Activated CD4-positive, alpha-beta T cell treated with anti-CD3 and anti-CD28 coated beads for 1 hour (primary cell): ENCODE measurements around the gene EMSY.

Source experiments
- DNase-seq: peaks from one replicate; pipeline ENCODE4 v3.0.0-alpha.2; 2020

The EMSY gene

GRCh38 chr11:76455931-76456330 is 11.1 kb downstream of the EMSY start:
- no peak for DNase-seq

DNA sequence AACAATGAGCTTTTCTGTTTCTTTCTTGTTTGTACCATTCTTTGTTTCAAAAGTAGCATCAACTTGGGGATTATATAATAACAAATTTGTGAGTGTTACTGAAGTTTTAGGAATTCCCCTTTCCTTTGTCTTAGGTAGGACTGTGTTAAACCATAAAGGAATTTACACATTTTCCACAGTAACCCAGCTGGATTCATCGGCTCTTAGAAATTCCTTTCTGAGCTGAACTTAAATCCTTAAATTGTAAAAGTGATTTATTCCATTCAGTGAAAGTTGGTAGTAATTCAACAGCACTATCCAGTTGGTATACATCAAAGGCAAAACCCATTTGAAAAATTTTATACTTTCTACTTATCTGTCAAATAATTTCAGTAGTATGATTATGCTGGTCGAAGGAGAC is 11.8 kb downstream of the EMSY start:
- DNase-seq, result no peak

DNA sequence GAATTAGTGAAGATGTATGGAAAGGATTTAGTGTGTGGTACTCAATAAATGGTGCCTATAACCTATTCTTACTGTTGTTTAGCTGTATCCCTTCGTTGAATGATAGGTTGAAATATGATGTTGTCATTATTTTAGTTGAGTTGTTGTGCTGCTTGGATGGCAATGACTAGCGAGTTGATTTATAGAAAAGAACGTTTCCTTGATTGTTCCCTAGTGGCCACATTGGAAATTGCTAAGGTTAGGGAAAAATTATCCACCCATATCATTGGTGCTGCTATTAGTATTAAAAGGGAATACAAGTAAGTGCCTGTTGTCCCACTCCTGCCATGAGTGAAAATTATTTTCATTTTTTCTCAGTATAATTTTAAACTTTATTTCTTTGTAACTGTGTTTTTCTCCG is 14.5 kb downstream of the EMSY start:
- DNase-seq, result no peak

GRCh38 chr11:76459846-76460245 is 15.0 kb downstream of the EMSY start:
- no peak for DNase-seq

- DNase-seq, result no peak
These were observed 17.5 kb downstream of the EMSY start for GRCh38 chr11:76462317-76462716.

- DNase-seq, result no peak
These were observed 20.9 kb downstream of the EMSY start for GRCh38 chr11:76465701-76466100.

DNA sequence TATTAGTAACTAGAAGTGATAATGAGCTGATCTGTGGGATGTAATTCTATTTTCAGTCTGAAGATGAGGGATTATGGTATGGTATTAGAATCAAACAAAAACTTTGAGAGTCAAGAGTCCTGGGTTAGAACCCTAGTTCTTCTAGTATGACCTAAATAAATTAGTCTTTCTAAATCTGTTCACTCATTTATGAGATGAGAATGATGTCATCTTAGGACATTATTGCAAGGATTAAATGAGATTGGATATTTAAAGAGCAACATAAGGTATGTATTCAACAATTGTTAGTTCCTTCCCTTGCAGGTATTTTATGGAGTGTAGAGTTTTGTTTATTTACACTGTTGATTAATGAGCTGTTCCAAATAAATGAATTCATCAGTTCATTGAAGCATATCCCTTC is 21.8 kb downstream of the EMSY start:
- DNase-seq, result no peak

DNA sequence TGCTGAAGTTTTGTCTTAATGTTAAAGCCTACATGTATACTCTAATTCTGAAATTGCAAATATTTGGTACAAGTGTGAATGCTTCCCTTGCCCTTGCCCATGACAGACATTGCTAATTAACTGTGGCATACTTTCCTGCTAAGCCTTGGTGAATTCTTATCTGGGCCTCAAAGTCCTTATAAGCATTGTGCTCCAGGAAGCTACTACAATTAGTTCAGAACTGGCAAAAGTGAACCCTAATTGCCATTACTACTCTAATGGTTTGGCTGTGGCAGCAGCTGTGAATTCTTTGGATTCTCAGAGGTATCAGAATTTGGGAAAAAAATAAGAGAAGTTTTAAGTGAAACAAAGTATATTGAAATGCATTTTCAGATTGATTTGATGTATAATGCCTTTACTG is 24.3 kb downstream of the EMSY start:
- DNase-seq, result no peak

DNA sequence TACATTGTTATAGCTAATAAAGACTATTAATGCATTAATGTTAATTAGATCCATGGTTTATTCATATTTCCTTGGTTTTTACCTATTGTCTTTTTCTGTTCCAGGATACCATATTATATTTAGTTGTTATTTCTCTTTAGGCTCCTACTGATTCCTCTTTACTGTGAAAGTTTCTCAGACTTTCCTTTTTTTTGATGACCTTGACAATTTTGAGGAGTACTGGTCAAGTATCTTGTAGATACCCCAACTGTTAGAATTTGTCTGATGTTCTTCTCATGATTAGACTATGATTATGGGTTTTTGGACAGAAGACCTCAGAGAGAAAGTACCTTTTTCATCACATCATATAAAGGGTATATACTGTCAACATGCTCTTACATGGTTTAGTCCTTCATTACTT is 26.6 kb downstream of the EMSY start:
- DNase-seq, result no peak

GRCh38 chr11:76480241-76480640 is 35.4 kb downstream of the EMSY start:
- DNase-seq, result no peak

DNA sequence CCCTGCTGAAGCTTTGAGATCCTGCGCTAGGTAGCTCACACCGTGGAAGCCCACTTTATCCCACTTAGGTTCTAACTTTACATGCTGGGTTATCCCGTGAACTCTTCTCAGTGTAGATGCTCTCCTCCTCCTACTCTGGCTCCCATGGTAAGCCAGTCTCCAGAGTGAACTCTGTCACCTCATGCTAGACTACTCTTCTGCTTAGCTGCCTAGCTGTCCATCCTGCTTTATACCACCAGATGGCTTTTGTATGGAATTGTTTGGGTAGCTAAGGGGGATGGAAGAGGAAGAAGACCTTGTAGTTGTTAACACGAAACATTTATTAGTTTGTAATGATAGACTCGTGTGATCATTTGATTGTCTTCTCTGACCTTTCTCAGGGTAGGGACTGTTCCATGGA is 46.8 kb downstream of the EMSY start:
- no peak for DNase-seq

GRCh38 chr11:76493040-76493439 is 48.2 kb downstream of the EMSY start:
- no peak for DNase-seq

- no peak for DNase-seq
These were observed 49.1 kb downstream of the EMSY start for GRCh38 chr11:76493626-76494539.

DNA sequence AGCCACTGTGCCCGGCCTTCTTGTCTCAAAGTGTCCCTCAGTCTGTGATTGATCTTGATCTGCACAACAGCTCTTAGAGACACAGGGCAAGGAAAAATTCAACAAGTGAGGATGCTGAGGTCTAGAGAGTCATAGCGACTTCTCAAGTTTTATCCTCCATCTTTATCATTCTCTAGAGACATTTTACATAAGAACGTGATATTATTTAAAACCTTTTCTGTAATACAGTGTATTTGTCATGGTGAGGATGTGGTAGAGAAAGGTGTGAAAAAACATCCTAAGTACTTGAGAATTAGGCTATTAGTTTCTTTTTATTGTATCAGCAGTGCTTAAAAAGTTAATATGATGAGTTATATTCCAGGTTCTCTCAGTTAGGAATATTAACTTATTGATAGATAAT is 50.2 kb downstream of the EMSY start:
- no peak for DNase-seq

DNA sequence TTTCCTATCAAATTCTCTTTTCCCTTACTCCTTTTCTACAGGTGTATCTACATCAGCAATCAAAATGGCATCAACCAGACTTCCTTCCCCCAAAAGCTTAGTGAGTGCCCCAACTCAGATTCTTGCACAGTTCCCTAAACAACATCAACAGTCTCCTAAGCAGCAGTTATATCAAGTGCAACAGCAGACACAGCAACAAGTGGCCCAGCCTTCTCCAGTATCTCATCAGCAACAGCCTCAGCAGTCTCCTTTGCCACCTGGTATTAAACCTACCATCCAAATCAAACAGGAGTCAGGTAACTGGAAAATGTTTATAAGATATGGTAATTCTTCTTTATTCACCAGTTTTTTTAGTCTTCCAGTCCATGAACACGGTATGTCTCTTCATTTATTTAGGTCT is 51.4 kb downstream of the EMSY start:
- no peak for DNase-seq

GRCh38 chr11:76501526-76502202 is 56.8 kb downstream of the EMSY start:
- DNase-seq, result no peak

GRCh38 chr11:76506833-76507232 is 62.0 kb downstream of the EMSY start:
- DNase-seq, result no peak

DNA sequence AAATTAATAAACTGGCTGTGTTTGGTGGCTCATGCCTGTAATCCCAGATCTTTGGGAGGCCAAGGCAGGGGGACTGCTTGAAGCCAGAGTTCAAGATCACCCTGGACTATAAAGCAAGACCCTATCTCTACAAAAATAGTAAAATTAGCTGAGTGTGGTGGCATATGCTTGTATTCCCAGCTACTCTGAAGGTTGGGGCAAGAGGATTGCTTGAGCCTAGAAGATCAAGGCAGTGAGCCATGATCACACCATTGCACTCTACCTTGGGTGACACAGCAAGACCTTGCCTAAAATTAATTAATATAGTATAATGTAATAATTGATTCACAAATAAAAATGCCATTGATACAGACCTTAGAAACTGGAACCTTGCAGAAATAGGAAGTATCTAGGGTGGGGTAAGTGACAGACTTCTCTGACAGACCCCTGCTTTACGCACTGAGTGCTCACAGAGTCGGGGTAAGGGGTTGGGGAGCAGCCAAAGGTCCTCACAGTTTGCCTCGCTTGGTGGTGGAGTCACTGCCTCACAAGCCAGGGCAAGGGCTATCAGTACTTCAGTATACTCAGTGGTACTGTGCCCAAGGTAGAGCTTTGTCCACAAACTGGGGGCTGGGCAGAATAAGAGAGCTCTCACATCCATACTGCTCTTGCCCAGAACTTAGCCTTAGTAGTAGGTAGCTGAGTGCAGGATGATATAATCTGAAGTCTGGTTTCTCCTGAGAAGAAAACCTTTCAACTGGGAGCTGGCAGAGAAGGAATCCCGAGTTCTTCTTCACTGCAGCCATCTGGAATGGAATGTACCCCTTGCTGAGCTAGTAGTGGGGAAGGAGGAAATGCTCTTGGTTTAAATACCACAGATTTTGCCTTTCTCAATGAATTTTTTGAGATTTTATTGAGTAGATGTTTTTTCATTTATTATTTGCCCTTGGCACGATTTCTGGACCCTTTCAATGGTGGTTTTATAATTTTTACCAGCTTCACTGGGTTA is 65.5 kb downstream of the EMSY start:
- no peak for DNase-seq

GRCh38 chr11:76512851-76513653 is 68.2 kb downstream of the EMSY start:
- no peak for DNase-seq

GRCh38 chr11:76513654-76514034 is 68.8 kb downstream of the EMSY start:
- DNase-seq, result no peak

DNA sequence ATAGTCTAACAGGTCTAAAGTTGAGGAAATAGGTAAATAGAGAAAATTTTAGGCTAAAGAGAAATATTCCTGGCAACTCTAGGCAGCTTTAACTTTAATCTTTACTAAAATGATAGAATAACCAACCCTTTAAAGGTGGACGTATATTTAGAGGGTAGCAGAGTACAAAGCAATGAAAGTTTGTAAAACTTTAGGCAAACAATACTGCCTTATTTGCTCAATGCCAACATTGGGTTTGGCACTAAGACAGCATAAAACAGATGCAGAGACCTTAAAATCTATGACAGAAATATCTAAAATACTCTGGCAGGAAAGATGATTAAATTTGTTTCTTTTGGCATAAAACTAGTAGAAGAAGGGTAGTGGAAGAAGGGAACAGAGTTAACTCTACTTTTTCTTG is 70.7 kb downstream of the EMSY start:
- DNase-seq, result no peak

DNA sequence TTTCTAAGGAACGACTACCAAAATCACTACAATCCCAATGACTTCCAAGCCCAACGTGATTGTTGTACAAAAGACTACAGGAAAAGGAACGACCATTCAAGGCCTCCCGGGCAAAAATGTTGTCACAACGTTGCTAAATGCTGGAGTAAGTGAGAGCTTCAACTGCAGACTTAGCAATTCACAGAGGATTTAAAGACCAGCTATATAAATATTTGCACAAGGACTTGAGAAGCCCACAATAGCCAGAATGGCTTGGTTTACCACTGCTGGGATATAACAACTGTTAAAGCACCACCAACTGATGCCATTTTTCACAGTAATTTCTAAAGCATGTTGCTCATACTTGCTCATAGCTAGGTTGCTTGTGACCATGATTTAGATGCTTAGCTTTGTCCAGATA is 78.3 kb downstream of the EMSY start:
- no peak for DNase-seq
